Activated CD4-positive, alpha-beta T cell treated with anti-CD3 and anti-CD28 coated beads for 1 hour (primary cell): Measurements from ENCODE around the gene MITF.

Experiments used
- DNase-seq: peaks from one replicate; pipeline ENCODE4 v3.0.0-alpha.2; 2020

MITF gene

DNA sequence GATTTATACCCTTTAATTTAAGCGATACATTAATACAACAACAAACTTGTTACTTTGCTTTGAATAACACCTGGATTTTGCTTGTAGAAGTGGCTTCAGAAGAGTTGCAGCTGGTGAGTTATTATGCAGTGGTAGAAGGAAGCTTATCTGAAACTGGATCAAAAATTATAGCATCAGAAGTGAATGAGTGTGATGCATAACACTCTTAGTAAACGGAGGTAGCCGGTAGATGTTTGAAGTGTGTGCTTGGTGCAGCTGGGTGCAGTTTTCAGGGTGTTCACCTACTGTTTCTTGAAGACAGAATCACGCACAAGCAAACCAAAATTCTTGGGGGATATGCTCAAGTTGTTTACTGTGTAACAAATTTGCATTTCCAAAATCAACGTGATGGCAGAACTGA, 103.1 kb downstream of the MITF start:
- DNase-seq, result no peak

DNA sequence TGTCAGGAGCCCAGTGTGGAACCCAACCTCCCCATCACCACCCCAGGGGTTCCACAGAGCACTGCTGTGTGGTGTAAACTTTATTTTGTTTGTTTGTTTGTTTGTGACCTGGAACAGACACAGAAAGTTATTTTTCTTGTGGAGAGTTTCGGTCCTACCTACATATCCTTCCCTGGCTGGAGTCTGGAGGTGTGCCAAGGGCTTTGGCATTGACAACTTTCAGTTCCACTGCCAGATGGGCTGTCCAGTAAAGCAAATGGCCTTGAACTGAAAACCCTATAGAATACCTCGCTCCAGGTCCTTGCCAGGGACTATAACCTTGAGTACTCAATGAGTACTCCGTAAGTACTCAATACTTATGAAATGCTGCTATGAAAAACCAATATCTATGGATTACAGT, 103.5 kb downstream of the MITF start:
- no peak for DNase-seq

DNA sequence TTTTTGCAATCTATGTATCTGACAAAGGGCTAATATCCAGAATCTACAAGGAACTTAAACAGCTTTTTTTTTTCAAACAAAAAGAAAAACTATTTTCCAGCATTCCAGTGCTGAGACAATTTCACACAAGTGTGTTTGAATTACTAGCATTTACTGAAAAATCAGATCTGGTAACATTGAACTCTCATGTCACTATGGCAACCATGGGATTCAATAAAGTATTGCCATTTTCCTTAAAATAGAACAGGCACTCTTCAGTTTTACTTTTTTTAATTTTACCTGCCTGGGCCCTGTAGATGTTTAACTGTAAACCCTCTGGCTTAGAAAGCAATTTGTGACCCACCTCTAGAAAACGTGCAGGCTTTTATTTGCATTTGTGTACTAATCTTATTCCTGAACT, 105.4 kb downstream of the MITF start:
- no peak for DNase-seq

DNA sequence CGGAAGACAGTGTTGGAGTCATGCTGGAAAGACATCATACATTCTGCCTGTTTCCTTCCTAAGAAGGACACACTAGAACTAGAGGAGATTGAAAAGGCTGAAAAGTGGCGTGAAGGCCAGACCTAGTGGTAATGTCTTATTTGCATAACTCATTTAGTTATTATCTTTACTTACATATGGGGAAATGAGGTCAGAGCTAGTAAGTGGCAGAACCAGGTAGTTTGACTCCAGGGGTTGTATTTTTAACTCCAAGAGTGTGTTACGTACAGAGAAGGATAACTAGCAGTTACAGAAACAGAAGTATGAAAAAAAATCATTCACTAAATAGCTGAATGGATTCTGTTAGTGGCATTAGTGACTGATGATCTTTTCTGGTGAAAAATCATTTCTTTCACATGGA, 108.0 kb downstream of the MITF start:
- no peak for DNase-seq

DNA sequence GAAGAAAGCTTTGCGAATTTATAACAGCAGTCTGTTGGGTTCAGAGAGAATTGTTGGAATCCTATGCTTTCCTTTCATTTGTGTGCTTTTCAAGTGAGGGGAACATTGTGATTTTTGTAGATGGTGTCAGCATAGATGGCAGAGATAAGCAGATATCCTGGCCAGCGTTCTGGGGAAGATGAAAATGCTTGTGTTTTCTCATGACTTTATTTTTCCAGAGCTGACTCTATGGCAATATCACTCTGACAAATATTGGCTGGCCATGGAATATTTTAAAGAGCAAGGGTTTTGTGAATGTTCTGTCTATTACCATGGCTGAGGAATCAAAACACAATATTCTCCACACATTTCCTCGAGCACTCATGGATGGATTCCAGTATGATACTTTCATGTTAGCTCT, 108.8 kb downstream of the MITF start:
- DNase-seq, result no peak

DNA sequence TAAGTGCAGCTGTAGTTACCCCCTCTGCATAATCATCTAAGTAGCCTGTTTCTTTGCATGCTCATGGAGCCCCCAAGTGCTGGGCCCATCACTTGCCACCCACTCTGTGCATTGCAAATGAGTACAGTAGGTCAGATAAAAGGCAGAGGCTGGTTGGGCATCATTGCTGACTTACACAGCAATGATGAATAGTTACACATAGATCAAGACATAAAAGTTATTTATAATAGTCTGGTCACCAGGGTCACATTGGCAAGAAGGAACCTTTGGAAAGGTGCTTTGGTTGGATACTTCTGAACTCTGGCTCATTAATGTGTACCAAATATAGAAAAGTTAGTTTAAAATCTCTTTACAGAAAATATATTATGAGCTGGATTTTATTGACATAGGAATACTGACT, 111.6 kb downstream of the MITF start:
- DNase-seq, result no peak

DNA sequence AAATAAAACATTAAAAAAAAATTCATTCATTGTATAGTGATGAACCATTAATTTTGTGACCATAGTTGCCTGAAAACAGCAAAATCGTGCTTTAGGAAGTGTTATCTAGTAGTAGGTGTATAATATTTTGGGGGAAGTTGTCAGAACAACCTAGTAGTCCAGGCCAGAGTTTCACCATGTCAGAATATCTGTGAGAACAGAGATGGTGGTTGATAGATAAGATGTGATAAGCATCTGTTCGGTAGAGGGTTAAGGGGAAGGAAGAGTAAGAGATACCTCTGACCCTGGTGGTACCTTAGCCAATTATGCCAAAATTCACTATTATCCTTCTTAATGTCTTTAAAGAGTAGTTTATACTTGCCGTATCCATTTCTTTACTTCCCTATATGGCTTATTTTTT, 113.8 kb downstream of the MITF start:
- no peak for DNase-seq

DNA sequence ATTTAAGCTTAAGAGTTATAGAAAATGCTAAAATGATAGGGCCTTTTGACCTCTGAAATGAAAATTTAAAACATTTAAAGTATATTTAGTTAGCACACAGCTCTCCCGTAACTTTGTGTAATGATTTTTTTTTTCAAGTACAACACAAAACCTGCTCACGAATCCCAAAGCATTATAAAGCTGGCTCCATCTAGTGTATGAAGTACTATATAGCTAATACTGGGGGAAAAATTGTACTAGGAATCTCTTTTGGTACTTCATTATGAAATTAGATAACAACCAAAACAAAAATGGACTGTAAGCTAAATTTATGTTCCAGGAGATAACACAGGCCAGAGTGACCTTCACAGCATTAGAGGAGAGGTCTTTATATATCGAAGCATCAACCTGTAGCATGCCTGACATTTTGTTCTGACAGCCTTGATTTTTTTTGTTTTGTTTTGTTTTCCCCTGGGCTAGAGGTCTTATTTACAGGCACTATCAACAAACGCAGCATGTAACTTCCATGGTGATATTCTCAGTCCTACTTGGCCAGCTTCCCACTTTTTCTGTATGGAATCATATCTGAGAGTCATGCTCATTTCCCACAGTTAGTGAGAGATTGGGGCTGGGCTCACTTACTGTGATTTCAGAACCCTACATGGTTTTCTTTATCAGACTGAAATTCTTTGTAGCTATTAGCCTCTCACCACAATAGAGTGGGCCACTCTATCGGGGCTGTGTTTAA, 116.3 kb downstream of the MITF start:
- DNase-seq, result no peak

DNA sequence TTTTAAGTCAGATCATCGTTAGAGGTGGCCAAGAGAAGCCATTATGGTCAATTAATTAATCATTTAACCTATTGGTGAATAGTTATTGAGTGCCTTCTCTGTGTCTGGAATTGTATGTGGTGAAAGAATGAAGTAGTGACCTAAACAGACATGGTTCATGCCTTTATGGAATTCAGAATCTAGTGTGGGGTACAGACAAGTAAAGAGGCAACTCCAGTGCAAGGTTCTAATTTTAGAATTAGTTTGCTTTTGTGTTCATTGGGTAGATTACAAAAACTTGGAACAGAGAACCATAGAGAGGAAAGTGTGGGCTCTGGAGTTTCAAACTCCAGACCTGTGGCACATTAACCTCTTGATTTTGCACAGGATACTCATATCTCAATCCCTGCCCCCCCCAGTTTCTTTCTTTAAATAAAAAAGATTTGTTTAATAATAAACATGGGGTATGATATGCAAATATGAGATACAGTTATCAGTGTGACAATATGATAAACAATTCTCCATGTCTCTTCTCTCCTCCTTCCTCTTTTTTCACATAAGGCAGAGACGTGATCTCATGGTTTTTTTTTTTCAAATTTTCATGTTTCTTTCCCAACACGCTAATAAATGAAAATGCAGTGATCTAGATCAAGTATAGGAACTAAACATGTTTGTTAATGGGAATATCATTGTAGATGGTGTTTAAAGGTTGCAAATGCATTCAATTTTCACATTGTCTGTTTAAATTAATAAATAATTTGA, 117.9 kb downstream of the MITF start:
- no peak for DNase-seq

DNA sequence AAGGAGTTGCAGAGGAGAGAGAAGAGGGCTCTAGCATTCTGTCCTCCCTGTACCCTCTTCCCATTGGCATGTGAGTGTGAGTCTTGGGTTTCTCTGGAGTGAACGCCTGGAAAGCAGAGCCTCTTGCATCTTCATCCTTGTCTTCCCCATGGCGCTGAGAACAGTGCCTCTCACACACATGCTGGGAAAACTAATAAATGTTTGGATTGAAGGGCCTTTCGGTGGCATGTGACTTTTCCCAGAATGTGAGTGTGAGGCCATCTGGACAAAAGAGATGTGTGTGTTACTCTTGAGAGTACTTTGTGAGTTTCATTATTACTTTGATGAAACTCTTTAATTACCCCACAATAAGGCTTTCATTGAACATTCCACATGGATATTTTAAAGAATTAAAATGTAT, 122.3 kb downstream of the MITF start:
- DNase-seq, result no peak

DNA sequence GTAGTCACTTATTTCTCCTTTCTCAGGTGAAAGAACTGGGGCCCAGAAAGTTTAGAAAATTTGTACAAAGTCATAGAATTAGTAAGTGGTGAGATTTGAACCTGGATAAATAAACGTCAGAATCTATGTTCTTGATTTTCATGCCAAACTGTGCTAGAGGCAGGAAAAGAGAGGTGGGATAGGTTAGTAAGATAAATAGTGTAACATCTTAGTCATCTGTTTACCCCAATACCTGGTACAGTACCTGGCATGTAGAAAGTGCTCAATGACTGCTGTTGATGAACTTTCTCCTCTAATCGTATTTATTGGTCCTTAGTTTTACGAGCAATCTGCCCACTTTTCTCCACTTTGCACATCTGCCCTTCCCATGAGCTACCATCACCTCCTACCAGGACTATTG, 124.9 kb downstream of the MITF start:
- DNase-seq, result no peak

DNA sequence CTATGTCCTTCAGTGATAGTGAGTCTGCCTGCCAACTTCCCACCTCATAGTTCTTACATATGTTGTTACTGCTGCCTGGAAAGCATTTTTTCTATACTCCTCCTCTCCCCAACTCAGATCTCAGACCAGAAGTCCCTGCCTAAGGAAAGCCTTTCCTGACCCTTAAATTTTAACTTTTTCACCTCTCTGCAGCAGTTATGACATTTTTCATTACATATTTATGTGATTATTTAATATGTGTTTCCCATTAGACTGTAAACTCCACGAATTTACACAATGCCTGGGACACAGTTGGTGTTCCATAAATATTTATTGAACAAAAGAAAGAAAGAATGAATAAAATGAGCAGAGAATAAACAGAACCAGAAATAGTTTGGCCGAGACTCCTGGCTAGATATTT, 125.5 kb downstream of the MITF start:
- DNase-seq, result no peak

DNA sequence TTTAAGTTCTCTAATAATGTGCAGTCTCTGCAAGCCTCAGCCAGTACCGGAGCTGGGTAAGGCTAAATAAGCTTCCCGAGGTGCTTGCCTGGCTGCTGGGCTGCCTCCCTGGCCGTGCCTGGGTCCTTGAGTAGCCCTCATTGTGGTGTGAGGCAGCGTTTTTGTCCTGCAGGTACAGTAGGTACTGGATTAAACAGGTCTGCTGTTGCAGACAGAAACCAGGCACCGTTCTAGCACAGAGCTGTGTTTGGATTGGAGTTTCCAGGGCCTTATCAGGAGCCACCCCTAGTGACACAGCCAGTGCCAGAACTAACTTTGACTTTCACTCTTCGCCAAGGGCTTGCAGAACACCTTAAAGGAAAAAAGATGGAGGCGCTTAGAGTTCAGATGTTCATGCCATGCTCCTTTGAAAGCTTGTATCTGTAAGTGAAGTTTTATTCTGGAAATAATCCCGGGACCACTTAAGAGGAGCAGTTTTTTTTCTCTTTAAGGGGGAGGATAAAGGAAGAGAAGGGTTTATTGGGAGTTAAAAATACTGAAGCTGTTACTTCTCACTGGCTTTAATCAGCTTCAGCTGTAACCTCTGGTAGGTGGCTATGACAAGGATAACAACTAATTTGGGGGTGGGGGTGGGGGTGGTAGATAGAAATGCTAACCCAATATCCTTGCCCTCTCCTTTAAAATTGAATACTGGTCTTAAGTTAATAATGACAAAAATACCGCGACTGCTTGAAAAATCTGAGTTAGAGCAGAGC, 126.8 kb downstream of the MITF start:
- DNase-seq, result no peak

DNA sequence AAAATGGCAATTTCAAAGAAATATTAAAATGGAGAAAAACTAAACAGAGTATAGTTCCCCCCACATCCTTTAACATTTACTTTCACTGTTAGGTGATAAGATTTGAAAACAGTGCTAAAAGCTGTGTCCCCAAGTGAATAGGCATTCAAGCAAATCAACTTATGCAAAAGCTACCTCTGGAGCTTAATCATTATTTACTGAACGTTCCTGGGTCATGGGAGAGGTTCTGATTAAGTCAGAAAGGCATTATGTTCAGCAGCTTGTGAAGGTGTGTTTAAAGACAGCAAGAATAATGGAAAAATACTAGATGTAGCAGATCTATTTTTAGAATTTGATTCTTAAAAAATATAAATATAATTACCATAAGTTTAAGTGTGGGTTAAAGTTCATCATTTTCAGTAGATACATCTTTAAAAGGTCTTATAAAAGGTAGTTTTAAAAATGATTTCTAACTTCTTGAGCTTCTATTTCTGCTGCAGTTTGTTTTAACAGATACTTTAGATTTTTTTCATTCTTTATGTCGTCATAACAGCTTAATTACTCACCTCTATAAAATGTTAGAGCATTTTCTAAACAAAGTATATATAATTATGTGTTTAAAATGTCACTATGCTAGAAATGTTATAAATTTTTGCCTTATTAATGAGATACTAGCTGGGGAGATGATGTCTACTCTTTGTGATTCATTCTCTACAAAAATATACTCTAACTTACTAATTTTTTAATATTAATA, 127.9 kb downstream of the MITF start:
- no peak for DNase-seq

DNA sequence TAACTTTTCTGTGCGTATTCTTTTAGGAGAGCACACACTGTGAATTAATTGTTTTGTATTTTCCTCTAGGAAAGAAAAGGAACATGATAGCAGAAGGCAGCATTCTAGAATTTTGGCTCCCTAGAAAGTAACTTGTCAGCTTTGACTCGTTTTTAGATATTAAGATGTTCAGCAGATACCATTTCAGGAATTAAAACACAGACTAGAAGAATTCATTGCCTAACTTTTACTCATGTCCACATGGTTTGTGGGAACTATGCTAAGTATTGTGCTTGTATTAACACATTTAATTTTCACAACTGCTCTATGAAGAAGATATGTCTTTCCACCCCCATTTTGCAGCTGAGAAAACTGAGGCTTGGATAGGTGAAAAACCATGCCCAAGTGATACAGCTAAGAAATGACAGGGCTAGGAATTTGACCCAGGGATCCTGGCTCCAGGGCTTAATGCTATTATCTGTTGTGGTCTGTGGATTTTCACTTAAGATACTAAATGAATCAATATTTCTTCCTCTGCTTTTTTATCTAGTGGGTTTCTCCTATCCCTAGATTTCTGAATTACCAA, 128.8 kb downstream of the MITF start:
- DNase-seq, result no peak

DNA sequence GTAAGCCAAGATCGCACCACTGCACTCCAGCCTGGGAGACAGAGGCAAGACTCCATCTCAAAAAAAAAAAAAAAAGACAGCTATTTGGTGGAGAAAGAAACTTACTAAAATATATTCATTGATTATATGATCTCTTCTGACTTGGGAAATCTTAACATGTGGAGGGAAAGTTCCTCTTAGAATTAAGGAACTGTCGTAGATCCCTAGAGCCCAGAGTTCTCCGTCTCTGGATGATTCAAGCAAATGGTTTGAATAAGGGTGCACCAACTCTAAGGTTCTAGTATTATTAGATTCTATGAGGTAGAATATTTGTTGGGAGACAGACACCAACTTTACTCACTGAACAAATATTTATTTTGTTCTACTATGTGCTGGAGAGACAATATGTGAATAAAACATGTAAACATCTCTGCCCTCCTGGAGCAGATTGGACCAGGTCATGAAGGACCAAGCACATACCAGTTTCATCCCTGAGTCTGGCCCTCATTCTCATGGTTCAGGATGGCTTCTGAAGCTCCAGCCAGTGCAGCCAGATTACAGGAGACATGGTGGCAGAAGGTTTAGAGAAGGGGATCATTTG, 129.7 kb downstream of the MITF start:
- DNase-seq, result no peak

DNA sequence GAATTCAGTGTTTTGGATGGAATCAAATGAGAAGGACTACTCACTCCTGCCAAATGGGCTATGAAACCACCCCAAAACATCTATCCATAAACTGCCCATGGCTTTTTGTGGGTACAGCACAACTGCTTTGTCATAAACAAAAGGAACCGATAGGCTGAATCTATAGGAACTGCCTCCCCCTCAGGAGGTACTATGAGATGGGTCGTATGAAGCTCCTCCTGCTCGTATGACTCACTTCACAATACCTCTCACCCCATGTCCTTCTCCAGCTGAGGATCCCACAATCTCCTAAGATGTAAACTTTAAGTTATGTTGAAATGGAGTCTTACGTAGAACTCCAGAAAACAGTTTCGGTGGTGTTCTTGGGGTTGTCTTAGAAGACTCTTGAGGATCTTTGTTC, 130.4 kb downstream of the MITF start:
- DNase-seq, result no peak

DNA sequence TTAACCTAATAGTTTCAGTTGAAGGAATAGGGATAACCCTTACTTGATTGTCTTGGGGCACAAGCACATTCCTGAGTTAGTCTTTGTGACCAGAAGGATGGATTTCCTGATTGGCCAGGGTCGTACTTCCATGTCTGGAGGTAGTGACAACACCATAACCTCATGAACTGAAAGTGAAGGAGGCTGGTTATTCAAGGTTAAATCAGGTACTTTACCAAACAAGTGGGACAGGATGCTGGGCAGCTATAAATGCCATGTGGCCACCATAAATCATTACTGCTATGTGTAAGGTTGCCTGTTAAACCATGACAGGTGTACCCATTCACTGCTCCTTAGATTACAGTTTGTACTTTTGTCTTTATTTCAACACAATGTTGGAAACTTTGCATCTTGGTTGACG, 132.0 kb downstream of the MITF start:
- DNase-seq, result no peak

DNA sequence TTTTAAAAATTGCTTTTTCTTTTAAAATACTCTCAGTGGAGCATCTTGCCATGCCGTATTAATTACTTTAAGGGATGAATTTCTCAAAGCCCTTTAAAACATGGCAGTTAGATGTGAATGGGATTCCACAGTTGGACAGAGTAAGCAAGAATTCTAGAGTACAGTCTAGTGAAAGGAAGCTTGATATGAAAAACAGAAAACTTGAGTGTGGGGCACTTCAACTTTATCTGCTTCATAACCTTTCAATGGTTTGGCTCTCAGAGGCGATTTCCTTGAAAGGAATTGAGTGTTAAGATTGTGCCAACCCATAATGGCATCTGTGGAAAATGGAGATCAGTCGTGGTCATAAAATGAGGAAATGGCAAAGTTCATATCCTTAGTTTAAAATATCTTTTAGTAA, 132.6 kb downstream of the MITF start:
- DNase-seq, result no peak

DNA sequence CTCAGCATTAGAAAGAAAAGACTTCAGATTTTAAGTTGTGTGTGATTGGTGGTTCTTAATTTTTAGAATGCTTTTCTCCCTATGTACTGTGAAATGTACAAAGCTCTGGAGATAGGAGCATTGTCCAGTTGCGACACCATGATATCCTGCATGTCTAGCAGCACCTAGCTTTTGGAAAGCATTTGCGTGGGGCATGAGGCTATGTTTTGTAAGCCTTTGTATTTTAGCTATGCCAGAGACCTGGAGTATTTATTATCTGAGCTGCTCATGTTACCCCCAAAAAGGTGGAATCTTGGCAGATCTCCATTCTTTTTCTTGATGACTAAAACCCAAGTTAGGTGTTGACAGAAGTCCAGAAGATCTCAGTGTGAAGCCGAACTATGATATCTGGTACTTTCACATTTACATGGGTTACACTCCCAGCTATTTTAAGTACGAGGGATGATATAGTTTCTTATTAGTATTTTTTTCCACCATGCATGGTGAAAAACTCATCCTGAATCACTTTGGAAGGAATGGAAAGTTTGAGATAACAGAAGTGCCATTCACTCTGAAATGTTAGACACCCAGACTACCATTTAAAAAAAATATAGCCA, 133.6 kb downstream of the MITF start:
- DNase-seq, result no peak

DNA sequence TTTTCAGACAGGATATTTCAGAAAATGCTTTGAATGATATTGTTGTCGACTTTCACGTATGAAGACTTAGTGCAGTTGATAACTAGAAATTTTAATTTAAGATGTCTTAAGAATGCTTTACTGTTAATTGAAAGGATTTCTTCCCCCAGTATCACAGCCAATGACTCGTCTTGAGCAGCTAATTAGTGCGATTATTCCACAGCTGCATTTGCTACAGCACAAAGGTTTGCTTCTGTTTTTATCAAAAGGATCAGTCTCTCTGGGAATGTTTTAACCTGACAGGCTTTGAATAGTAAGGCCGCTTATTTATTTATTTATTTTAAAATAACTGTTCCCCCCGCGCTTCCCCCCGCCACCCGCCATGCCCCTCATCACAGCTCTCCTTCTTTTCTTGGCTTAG, 136.8 kb downstream of the MITF start:
- no peak for DNase-seq

DNA sequence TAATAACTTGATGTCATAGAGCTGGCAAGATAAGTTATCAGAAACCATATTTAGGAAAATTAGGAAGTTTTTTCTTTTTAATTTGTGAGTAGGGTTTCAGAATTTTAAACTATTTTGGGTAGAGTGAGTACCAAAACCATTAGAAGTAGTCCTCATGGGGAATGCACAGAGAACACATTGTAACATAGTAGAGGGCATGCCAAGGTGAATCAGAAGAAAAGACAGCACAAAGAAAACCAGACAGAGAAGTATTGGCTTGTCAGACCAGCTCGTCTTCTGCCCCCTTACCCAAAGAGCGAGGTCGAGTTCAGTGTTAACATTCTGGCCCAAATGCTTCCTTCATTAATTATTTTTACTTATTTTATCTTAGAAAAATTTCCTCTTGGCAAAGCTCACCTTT, 139.0 kb downstream of the MITF start:
- DNase-seq, result no peak
